GM19043 (cell line): Measurements from ENCODE around the gene CER1.
"Not testable (repeated sequence)": the region's sequence is repeated elsewhere in the genome, so short reads cannot be mapped to it uniquely, and the experiment has no call there.

ENCODE experiments used
- ATAC-seq: cut with Tn5 transposase; IDR thresholded peaks from one replicate; pipeline ENCODE4 v1.9.1; 2021; ENCODE audit warnings: low read depth; ENCODE audit not compliant: unreplicated experiment

The CER1 gene

GRCh38 chr9:14719231-14719923 lies 3.2 kb downstream of the CER1 start:
- ATAC-seq, result no peak

GRCh38 chr9:14715102-14715501 lies 7.4 kb downstream of the CER1 start:
- ATAC-seq, result no peak

GRCh38 chr9:14713187-14713767 lies 9.3 kb downstream of the CER1 start:
- no peak for ATAC-seq

GRCh38 chr9:14710804-14711203 lies 11.7 kb downstream of the CER1 start:
- ATAC-seq, result no peak

- peak; percentile 49 for ATAC-seq
Observed at GRCh38 chr9:14706530-14707140, 15.9 kb downstream of the CER1 start.

- no peak for ATAC-seq
Observed at GRCh38 chr9:14705079-14705478, 17.5 kb downstream of the CER1 start.

GRCh38 chr9:14704281-14704680 lies 18.3 kb downstream of the CER1 start:
- ATAC-seq, result no peak

- ATAC-seq, result no peak
Observed at GRCh38 chr9:14702200-14702720, 20.3 kb downstream of the CER1 start.

GRCh38 chr9:14693251-14693861 lies 29.2 kb downstream of the CER1 start, which contains the start of gene ZDHHC21:
TSS of gene ZDHHC21 (minus strand) at chr9:14693432. CDS start at chr9:14674340, 19,092 bp downstream.
- peak; percentile 63 for ATAC-seq

GRCh38 chr9:14692470-14693250 lies 29.9 kb downstream of the CER1 start:
- ATAC-seq, result peak; percentile 25

GRCh38 chr9:14690948-14691730 lies 31.4 kb downstream of the CER1 start:
- ATAC-seq, result no peak

- no peak for ATAC-seq
Observed at GRCh38 chr9:14687042-14687719, 35.4 kb downstream of the CER1 start.

GRCh38 chr9:14686168-14686567 lies 36.4 kb downstream of the CER1 start:
- no peak for ATAC-seq

- not testable (repeated sequence) for ATAC-seq
Observed at GRCh38 chr9:14682616-14683015, 39.9 kb downstream of the CER1 start.

- no peak for ATAC-seq
Observed at GRCh38 chr9:14678776-14679175, 43.8 kb downstream of the CER1 start.

- ATAC-seq, result no peak
Observed at GRCh38 chr9:14677872-14678271, 44.7 kb downstream of the CER1 start.

- ATAC-seq, result no peak
Observed at GRCh38 chr9:14677396-14677795, 45.1 kb downstream of the CER1 start.

GRCh38 chr9:14674630-14675029 lies 47.9 kb downstream of the CER1 start:
- no peak for ATAC-seq

- ATAC-seq, result no peak
Observed at GRCh38 chr9:14671377-14671776, 51.2 kb downstream of the CER1 start.
